DMS79 (cell line): Measurements from ENCODE around the gene XPNPEP1.
"Not testable (repeated sequence)": the region's sequence is repeated elsewhere in the genome, so short reads cannot be mapped to it uniquely, and the experiment has no call there.

Source experiments
- DNase-seq: peaks from one replicate; lab custom pipeline; 2025; lab: John Stamatoyannopoulos, UW

Gene XPNPEP1

DNA sequence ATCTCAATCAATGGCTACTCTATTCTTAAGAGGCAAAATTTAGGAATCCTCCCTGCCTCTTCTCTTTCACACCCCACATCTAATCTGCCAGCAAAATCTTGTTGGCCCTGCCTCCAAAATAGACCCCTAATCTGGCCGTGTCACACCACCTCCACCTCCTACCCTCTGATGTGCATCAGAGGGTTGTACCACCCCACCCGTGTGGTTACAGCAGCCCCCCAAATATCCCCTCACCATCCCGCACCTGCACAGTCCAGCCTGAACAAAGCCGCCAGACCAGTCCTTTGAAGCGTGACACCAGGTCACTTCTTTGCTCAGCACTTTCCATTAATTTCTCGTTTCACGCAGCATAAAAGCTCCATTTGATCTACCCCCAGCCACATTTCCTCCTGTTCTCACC lies 776 bp upstream of the XPNPEP1 start:
- DNase-seq: no peak

- DNase-seq: no peak
Observed at GRCh38 chr10:109922358-109922975, 844 bp downstream of the XPNPEP1 start.

DNA sequence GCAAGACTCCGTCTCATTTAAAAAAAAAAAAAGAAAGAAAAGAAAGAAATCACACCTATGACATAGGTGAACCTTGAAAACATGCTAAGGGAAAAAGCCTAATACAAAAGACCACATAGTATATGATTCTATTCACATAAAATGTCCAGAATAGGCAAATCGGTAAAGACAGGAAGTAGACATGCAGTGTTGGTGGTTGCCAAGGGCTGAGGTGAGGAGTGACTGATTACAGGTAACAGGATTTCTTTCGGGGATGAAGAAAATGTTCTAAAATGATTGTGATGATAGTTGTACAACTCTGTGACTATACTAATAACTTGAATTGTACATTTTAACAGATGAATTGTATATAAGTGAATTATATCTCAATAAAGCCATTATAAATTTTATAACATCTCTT lies 3.3 kb downstream of the XPNPEP1 start:
- no peak for DNase-seq

DNA sequence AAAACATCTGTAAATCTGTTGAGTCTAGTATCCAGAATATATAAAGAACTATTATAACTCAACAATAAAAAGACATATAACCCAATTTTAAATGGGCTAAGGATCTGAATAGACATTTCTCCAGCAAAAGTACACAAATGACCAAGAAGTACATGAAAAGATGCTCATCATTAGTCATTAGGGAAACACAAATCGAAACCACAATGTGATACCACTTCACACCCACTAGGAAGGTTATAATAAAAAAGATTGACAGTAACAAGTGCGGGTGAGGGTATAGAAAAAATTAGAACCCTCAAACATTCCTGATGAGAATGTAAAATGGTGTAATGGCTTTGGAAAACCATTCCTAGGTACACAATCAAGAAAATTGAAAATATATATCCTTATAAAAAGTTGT lies 4.1 kb downstream of the XPNPEP1 start:
- no peak for DNase-seq

DNA sequence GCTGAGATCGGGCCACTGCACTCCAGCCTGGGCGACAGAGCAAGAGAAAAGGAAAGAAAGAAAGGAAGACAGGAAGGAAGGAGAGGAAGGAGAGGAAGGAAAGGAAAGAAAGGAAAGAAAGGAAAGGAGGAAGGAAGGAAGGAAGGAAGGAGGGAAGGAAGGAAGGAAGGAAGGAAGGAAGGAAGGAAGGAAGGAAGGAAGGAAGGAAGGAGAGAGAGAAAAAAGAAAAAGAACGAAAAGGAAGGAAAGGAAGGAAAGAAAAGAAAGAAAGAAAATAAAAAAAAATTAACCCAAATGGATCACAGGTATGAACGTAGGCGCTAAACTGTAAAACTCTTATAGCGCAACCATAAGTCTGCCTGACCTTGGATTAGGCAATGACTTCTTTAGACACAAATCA lies 4.6 kb downstream of the XPNPEP1 start:
- DNase-seq: not testable (repeated sequence)

- DNase-seq: no peak
Observed at GRCh38 chr10:109915566-109915965, 7.7 kb downstream of the XPNPEP1 start.

GRCh38 chr10:109914966-109915365 lies 8.3 kb downstream of the XPNPEP1 start:
- DNase-seq: no peak

- no peak for DNase-seq
Observed at GRCh38 chr10:109913306-109913892, 9.9 kb downstream of the XPNPEP1 start.

DNA sequence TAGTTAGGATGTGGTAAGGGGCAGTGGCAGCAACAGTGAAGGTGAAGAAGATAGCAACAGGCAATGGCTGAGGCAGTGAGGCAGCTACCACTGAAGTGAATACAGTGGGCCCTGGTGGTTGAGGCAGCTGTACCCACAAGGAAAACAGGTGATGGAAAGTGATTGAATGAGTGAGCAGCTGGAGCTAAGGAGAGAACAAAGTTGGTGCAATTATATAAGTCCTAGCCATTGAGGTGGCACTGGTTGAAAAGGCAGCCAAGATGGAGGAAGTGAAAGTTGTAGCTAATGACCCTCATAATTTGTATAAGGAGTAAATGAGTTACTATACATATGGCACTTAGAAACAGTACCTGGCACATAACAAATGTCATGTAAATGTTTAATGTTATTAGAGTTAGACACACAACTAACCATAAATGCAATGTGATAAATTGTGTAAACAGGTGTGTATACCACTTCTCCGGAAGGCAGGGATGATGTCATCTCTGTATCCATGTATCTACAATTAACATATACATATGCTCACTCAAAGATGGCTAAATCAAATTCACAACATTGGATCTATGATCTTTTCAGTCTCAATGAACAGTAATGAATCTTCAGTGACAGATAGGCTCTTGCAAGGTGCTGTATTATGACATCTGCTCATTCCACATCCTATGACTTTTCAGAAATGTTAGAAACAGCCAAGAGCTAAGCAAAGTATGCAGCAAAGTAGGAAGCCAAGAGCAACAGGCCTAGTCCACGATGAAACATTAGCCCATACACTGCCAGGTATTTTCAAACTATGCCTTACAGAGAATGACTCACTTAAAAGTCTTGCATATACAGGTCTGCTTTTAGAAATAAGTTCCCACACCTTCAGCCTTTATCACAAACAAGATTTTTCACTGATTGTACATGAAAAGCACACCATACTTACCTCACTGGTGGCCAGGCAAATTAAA lies 10.7 kb downstream of the XPNPEP1 start:
- DNase-seq: no peak

DNA sequence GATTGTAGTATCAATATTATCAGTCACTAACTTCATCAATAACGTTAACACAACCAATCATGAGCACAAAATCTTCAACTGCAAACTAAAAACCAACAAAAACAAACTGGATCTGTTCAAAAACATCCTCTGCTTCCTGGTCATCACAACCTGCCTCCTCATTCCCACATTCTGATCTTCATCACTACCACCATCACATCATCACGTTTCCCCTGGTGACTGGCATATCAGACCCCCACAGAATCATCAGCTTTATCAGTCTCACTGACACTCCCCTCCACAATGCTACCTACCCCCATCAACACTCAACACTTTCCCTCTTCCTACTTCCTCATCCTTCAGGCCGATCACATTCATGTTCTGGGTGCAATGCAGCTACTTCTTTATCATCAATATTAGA lies 11.4 kb downstream of the XPNPEP1 start:
- DNase-seq: no peak

GRCh38 chr10:109906316-109906715 lies 17.0 kb downstream of the XPNPEP1 start:
- DNase-seq: no peak

GRCh38 chr10:109904397-109904796 lies 18.9 kb downstream of the XPNPEP1 start:
- no peak for DNase-seq

- no peak for DNase-seq
Observed at GRCh38 chr10:109902992-109903947, 20.0 kb downstream of the XPNPEP1 start.

- DNase-seq: no peak
Observed at GRCh38 chr10:109899356-109900331, 23.7 kb downstream of the XPNPEP1 start.

GRCh38 chr10:109898666-109899355 lies 24.5 kb downstream of the XPNPEP1 start:
- peak; percentile 7 for DNase-seq

DNA sequence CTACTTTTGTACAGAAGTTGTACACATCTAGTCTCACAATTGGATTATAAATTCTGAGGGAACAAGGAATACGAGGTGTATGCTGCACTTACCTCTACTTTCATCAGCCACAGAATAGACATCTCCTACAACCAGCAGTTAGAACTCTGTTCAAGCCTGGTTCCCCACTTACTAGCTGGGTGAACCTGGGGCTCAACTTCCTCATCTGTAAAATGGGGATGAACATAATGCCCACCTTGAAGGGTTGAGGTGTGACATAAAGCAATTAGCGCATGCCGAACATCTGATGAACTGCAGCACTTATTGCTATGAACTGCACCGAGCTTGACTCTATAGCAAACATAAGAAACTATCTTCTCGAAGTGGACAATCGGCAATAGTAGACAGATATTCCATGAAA lies 25.3 kb downstream of the XPNPEP1 start:
- DNase-seq: no peak

- DNase-seq: no peak
Observed at GRCh38 chr10:109895848-109896247, 27.5 kb downstream of the XPNPEP1 start.

DNA sequence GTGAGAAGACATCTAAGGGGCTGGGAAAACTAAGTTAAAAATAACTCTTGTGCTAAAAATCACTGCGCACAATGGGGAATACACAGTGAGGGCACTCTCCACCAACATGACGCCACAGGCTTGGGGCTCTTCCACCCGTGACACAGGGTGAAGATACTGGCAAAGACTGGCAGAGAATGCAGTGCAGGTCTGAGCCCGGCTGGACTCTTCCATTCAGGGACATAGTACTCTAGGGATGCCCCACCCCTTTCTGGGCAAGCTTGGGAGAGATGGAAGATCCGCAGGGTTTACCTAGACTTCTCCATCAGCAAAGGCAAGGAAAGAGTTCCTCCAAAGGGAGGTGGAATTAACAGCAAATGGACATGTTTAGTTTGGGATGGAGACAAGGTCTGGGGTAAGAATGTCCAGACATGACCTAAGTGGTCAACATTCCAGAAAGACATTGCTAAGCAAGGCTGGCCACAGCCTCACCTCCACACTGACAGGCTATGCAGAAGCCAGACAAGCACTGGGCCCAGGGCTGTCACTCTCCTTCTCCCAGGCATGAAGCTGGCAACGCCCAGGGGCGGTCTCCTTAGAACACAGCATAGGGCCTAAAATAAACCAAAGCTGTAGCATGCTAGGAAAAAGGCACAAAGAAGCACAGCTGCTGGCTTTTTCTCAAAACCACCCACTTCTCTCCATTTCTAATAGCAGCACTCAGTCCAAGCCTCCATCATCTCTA lies 28.1 kb downstream of the XPNPEP1 start:
- DNase-seq: no peak

DNA sequence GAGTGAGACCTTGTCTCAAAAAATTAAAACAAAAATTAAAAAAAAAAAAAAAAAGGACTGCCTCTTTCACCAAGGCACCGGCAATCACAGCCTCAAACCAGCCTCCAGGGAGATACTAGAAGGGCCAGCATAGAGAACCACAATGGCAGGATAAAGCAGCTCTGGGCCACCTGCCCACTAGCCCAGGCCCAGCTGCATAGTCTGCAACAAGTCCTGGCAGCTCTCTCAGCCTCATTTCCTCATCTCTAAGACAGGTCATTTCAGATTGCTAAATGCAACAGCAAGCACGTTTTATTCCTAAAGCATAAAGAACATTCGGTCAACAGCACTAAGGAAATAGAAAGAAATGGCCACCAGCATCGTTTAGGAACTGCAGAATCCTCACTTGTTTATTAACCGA lies 28.8 kb downstream of the XPNPEP1 start:
- no peak for DNase-seq
